HG03064 (cell line): ENCODE results near the gene TSC22D1.

ENCODE experiments used
- ATAC-seq: cut with Tn5 transposase; IDR thresholded peaks from one replicate; pipeline ENCODE4 v1.9.1; 2021; ENCODE audit warnings: low read depth; ENCODE audit not compliant: unreplicated experiment

The TSC22D1 gene

GRCh38 chr13:44389060-44389666, 187.0 kb downstream of the TSC22D1 start:
- no peak for ATAC-seq

GRCh38 chr13:44388427-44389059, 187.6 kb downstream of the TSC22D1 start:
- no peak for ATAC-seq

DNA sequence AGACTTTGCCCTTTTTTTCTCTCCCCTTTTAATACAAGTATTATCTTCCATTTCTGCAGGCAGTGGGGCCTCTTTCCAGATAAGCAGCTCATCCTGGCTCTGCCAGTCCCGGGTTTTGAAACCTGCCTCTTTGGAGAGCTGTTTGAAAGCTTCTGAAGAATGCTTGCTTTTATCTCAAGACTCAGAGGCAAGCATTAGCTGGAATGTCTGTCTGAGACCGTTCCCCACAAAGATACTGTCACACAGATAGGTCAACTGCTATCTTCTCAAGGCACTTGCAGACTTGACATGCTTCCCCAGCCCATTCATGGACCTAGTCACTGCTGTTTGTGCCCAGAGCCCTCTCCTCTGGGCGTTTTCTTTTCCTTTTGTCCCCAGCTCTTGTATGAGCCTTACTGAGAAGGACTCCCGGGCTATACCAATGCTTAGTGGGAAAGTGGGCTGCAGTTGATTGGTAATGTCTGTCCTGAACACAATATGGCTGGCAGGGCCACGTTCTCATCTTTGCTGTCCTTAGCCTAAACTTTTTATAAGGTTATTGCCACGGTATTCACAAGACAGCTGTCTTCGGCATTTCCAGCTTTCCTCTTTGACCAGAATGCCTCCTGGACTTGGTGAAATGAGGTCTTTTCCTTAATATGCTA, 189.1 kb downstream of the TSC22D1 start:
- ATAC-seq = no peak

GRCh38 chr13:44385847-44386246, 190.3 kb downstream of the TSC22D1 start:
- ATAC-seq = no peak

DNA sequence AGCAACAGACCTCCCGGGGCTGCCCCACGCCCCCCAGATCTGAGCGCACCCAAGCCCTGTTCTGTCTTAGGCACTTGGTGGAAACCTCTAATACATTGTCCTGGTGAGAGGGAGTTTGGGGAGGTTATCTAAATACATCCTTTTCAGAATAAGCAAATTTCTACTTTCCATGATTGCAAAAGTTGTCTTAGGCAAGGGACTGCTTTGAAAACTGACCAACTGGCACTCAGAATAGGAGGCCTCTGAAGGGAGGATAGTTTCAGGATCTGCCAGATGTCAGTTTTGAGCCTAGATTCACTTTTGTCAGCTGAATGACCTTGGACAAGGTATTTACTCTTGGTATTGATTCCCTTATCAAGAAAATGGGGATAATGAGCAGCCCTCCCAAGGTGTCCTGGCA, 190.7 kb downstream of the TSC22D1 start:
- ATAC-seq = no peak

- ATAC-seq = no peak
These were observed 191.4 kb downstream of the TSC22D1 start for GRCh38 chr13:44384778-44385177.

GRCh38 chr13:44383945-44384344, 192.2 kb downstream of the TSC22D1 start:
- no peak for ATAC-seq

- no peak for ATAC-seq
These were observed 193.4 kb downstream of the TSC22D1 start for GRCh38 chr13:44382635-44383145.
